Measurements from ENCODE around the gene KBTBD2. TPM values are rescaled to one million over a fixed set of nuclear protein-coding genes. Genes with fewer than 3 reads are reported as not detected.

Gene KBTBD2
- polyA plus RNA-seq (2011; rRNA removed) = 43.0 and 43.7 TPM in 2 replicates
- 11.5 and 13.4 TPM in 2 replicates for polyA plus RNA-seq (2012; cell fraction: cytosol; rRNA removed)
- polyA plus RNA-seq (2012; cell fraction: nucleus; rRNA removed) = 10.9 and 17.7 TPM in 2 replicates
- 24.2 to 26.9 TPM (median 25.5 TPM) in 3 replicates for polyA plus RNA-seq (2017; fragmentation: RNase III; extraction: RNeasy Plus Mini Kit Qiagen cat#74134 plus additional on column Dnase treatment)
- polyA minus RNA-seq (2011; rRNA and poly(A)+ RNA removed) = 22.8 and 23.4 TPM in 2 replicates

- peak within 1 kb of the TSS; percentile 82 for H3K4me2 ChIP-seq
- H3K27ac ChIP-seq = peak within 1 kb of the TSS; percentile 97 to 99
- CTCF ChIA-PET = interaction anchor here (0.8 to 1.2 kb wide), 4 partner anchors 17 to 182 kb away, joined by 3 to 4 read pairs (median 3); no protein-coding TSS in a partner anchor
- peak within 1 kb of the TSS; percentile 80 for H3K4me3 ChIP-seq
- 0% methylated on average over 3 of the region's 104 CpGs for WGBS (ENCODE audit: missing lambda C conversion rate)
- DNase-seq (ENCODE audit: low read depth in 1 of 2, low spot score in 1 of 2) = peak; percentile 50 to 91
- POLR2A ChIA-PET = interaction anchor here (0.5 to 3.6 kb wide), 8 partner anchors 8 to 343 kb away, joined by 3 to 18 read pairs (median 4); partner anchors contain the start of gene FKBP9
- peak; percentile 80 to 82 for ATAC-seq
- H3K9me3 ChIP-seq = no peaks in the 10 kb centered on the region
- H3K4me1 ChIP-seq = peaks cover 40% of the 10 kb centered on the region
- FAIRE-seq = no peak
- TF ChIP-seq, protein P1, sequence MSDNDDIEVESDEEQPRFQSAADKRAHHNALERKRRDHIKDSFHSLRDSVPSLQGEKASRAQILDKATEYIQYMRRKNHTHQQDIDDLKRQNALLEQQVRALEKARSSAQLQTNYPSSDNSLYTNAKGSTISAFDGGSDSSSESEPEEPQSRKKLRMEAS (IDR thresholded peaks at IDR 0.05) = no peak
- TF ChIP-seq KDM1A (IDR thresholded peaks at IDR 0.05; ENCODE audit: low read depth) = no peak
- TF ChIP-seq, protein P2, sequence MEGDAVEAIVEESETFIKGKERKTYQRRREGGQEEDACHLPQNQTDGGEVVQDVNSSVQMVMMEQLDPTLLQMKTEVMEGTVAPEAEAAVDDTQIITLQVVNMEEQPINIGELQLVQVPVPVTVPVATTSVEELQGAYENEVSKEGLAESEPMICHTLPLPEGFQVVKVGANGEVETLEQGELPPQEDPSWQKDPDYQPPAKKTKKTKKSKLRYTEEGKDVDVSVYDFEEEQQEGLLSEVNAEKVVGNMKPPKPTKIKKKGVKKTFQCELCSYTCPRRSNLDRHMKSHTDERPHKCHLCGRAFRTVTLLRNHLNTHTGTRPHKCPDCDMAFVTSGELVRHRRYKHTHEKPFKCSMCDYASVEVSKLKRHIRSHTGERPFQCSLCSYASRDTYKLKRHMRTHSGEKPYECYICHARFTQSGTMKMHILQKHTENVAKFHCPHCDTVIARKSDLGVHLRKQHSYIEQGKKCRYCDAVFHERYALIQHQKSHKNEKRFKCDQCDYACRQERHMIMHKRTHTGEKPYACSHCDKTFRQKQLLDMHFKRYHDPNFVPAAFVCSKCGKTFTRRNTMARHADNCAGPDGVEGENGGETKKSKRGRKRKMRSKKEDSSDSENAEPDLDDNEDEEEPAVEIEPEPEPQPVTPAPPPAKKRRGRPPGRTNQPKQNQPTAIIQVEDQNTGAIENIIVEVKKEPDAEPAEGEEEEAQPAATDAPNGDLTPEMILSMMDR (IDR thresholded peaks at IDR 0.05) = no peak
- TF ChIP-seq ESRRA (IDR thresholded peaks at IDR 0.05; ENCODE audit: borderline replicate concordance, low read length) = no peak
- TF ChIP-seq CEBPB (IDR thresholded peaks at IDR 0.05) = no peak
- no peak for TF ChIP-seq CHD2 (IDR thresholded peaks at IDR 0.05; ENCODE audit: low read length, partially characterized antibody)
- TF ChIP-seq HOXB5 (CRISPR knock-in tag; IDR thresholded peaks at IDR 0.05) = no peak
- TF ChIP-seq CBX8 (IDR thresholded peaks at IDR 0.05) = no peak
- no peak for TF ChIP-seq HOXA7 (CRISPR knock-in tag; IDR thresholded peaks at IDR 0.05)
- no peak for TF ChIP-seq NFE2L2 (conservative IDR thresholded peaks at IDR 0.05; ENCODE audit: low read length)
- TF ChIP-seq JUNB (IDR thresholded peaks at IDR 0.05) = no peak
- no peak for TF ChIP-seq HES2 (IDR thresholded peaks at IDR 0.05)
- TF ChIP-seq MYC (IDR thresholded peaks at IDR 0.05; ENCODE audit: borderline replicate concordance, low read length) = 0 out of 2 replicates have a peak, but pooled peaks have one; percentile 10
- 0 out of 3 replicates have a peak, but pooled peaks have one; percentile 62 for TF ChIP-seq BCL3 (IDR thresholded peaks at IDR 0.05)
- TF ChIP-seq USF2 (IDR thresholded peaks at IDR 0.05) = no peak
- TF ChIP-seq ZC3H11A (IDR thresholded peaks at IDR 0.05) = no peak
- TF ChIP-seq HEYL (CRISPR knock-in tag; IDR thresholded peaks at IDR 0.05) = no peak
- TF ChIP-seq EHF (CRISPR knock-in tag; IDR thresholded peaks at IDR 0.05) = no peak
- peak; percentile 82 for TF ChIP-seq PHF8 (IDR thresholded peaks at IDR 0.05; ENCODE audit: borderline replicate concordance, low read depth)
- TF ChIP-seq KDM5A (IDR thresholded peaks at IDR 0.05) = no peak
- no peak for TF ChIP-seq NR3C1 (IDR thresholded peaks at IDR 0.05)
- TF ChIP-seq RAD21 (conservative IDR thresholded peaks at IDR 0.05 in 1 of 2, IDR thresholded peaks at IDR 0.05 in 1 of 2) = no peak
- peak in 1 of 2 experiments; percentile 80; a peak in 2 of 5 replicates for TF ChIP-seq JUN (IDR thresholded peaks at IDR 0.05)
- no peak for TF ChIP-seq HOXB13 (CRISPR knock-in tag; IDR thresholded peaks at IDR 0.05; ENCODE audit: low read depth)
- TF ChIP-seq CBX2 (IDR thresholded peaks at IDR 0.05; ENCODE audit: borderline replicate concordance, low read depth) = no peak
- TF ChIP-seq, protein P3, sequence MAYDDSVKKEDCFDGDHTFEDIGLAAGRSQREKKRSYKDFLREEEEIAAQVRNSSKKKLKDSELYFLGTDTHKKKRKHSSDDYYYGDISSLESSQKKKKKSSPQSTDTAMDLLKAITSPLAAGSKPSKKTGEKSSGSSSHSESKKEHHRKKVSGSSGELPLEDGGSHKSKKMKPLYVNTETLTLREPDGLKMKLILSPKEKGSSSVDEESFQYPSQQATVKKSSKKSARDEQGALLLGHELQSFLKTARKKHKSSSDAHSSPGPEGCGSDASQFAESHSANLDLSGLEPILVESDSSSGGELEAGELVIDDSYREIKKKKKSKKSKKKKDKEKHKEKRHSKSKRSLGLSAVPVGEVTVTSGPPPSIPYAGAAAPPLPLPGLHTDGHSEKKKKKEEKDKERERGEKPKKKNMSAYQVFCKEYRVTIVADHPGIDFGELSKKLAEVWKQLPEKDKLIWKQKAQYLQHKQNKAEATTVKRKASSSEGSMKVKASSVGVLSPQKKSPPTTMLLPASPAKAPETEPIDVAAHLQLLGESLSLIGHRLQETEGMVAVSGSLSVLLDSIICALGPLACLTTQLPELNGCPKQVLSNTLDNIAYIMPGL (CRISPR knock-in tag; IDR thresholded peaks at IDR 0.05; ENCODE audit: borderline replicate concordance) = no peak
- no peak for TF ChIP-seq TP53 (CRISPR knock-in tag; IDR thresholded peaks at IDR 0.05)
- no peak for TF ChIP-seq EHMT2 (IDR thresholded peaks at IDR 0.05; ENCODE audit: low read depth)
- TF ChIP-seq NPAS2 (CRISPR knock-in tag; IDR thresholded peaks at IDR 0.05; ENCODE audit: borderline replicate concordance) = no peak
- TF ChIP-seq RARB (CRISPR knock-in tag; IDR thresholded peaks at IDR 0.05) = no peak
- TF ChIP-seq EP300 (IDR thresholded peaks at IDR 0.05) = no peak
- peak; percentile 44; the same call in 1 of the 2 replicates for TF ChIP-seq PBX3 (IDR thresholded peaks at IDR 0.05)
- no peak for TF ChIP-seq FOSL2 (IDR thresholded peaks at IDR 0.05)
- no peak for TF ChIP-seq FOSL2 (CRISPR knock-in tag; IDR thresholded peaks at IDR 0.05)
Observed at GRCh38 chr7:32891043-32891799, at the start of gene KBTBD2. TSS of gene KBTBD2 (minus strand) at chr7:32891760. CDS start at chr7:32879604, 12,156 bp downstream.
